Astrocyte (in vitro differentiated cells and primary cell): ENCODE measurements around the gene RAB6D.
"Not testable (repeated sequence)": the region's sequence is repeated elsewhere in the genome, so short reads cannot be mapped to it uniquely, and the experiment has no call there.

Experiments used
- EZH2 ChIP-seq: IDR thresholded peaks from 2 replicates; pipeline ENCODE4 v1.6.1; 2012; ENCODE audit warnings: mild to moderate bottlenecking, low read length, inconsistent platforms; ENCODE audit not compliant: insufficient read depth
- TF ChIP-seq, protein P1 (sequence below): IDR thresholded peaks from 2 replicates; pipeline ENCODE4 v1.5.1; 2011; ENCODE audit warnings: low read depth, mild to moderate bottlenecking, inconsistent platforms, low read length, moderate library complexity; ENCODE audit not compliant: insufficient read depth

DNA sequence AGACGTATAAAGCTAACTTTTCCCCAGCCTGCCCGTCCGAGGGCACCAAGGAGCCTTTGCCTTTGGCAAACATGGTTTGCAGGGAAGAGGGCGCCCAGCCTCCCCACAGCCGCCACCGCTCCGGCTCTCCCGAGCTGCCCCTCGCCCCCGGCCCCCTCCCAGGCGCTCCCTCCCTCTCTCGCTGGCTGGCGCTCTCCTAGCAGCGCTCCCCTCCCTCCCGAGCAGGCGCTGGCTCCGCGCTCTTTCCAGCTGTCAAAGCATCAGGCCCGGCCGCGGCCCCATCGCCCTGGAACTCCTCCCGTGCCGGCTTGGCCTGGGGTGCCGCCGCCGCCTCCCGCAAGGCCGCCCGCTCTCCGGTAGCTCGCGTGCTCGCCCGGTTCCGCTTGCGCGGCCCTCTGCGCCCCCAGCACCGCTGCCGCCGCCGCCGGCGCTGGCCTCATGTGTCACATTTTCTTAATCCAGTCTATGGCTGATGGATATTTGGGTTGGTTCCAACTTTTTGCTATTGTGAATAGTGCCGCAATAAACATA is 10.7 kb downstream of the RAB6D start:
- TF ChIP-seq, protein P1, sequence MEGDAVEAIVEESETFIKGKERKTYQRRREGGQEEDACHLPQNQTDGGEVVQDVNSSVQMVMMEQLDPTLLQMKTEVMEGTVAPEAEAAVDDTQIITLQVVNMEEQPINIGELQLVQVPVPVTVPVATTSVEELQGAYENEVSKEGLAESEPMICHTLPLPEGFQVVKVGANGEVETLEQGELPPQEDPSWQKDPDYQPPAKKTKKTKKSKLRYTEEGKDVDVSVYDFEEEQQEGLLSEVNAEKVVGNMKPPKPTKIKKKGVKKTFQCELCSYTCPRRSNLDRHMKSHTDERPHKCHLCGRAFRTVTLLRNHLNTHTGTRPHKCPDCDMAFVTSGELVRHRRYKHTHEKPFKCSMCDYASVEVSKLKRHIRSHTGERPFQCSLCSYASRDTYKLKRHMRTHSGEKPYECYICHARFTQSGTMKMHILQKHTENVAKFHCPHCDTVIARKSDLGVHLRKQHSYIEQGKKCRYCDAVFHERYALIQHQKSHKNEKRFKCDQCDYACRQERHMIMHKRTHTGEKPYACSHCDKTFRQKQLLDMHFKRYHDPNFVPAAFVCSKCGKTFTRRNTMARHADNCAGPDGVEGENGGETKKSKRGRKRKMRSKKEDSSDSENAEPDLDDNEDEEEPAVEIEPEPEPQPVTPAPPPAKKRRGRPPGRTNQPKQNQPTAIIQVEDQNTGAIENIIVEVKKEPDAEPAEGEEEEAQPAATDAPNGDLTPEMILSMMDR: not testable (repeated sequence)
- TF ChIP-seq EZH2: not testable (repeated sequence)
